AG04449 (cell line): ENCODE measurements around the gene OCIAD1.
"Not testable (repeated sequence)": the region's sequence is repeated elsewhere in the genome, so short reads cannot be mapped to it uniquely, and the experiment has no call there.

Source experiments
- CTCF ChIA-PET: fragments of 350-600 bp; formaldehyde crosslinking; extraction: SDS; loops from one replicate; lab custom pipeline; 2021; ENCODE audit warnings: antibody characterized with exemption; lab: Yijun Ruan, JAX
- POLR2A ChIA-PET: fragments of 400-600, 350-600 bp; formaldehyde crosslinking; extraction: SDS; loops from one replicate; lab custom pipeline; 2020; ENCODE audit warnings: antibody characterized with exemption, inconsistent platforms; lab: Yijun Ruan, JAX
- DNase-seq: peaks from one replicate; pipeline ENCODE4 v3.0.0-alpha.2; 2010; ENCODE audit warnings: low read depth, low spot score
- H3K4me3 ChIP-seq: 2 replicates; pipeline ENCODE4 v1.5.1; 2011; ENCODE audit warnings: low read depth, mild to moderate bottlenecking, control low read depth, low read length
- CTCF ChIP-seq: IDR thresholded peaks from one replicate; pipeline ENCODE4 v1.5.1; 2011; ENCODE audit warnings: mild to moderate bottlenecking, moderate library complexity, low read length, control low read depth, inconsistent platforms; ENCODE audit not compliant: insufficient read depth; ENCODE audit errors: missing control alignments

Gene OCIAD1

GRCh38 chr4:48836658-48837057 lies 5.8 kb downstream of the OCIAD1 start:
- POLR2A ChIA-PET = no interaction called here
- H3K4me3 ChIP-seq = no peak overlapping the region
- CTCF ChIA-PET = interaction anchor here (0.9 kb wide), 1 partner anchor 258 kb away, joined by 3 read pairs; no protein-coding TSS in a partner anchor
- DNase-seq = no peak
- TF ChIP-seq CTCF = no peak

- POLR2A ChIA-PET = no interaction called here
- DNase-seq = no peak
- CTCF ChIA-PET = interaction anchor here (1.8 kb wide), 1 partner anchor 263 kb away, joined by 4 read pairs; no protein-coding TSS in a partner anchor
- no peak overlapping the region for H3K4me3 ChIP-seq
- TF ChIP-seq CTCF = no peak
These were observed 10.3 kb downstream of the OCIAD1 start for GRCh38 chr4:48841045-48841827.

GRCh38 chr4:48844843-48845242 lies 14.0 kb downstream of the OCIAD1 start:
- ChIA-PET CTCF (no interaction called here), POLR2A (no interaction called here)
- no peak for DNase-seq
- no peak overlapping the region for H3K4me3 ChIP-seq
- TF ChIP-seq CTCF = no peak

- CTCF ChIA-PET = interaction anchor here (1.9 kb wide), 1 partner anchor 114 kb away, joined by 4 read pairs; no protein-coding TSS in a partner anchor
- DNase-seq, POLR2A ChIA-PET, H3K4me3 ChIP-seq: not testable (repeated sequence)
These were observed 17.9 kb downstream of the OCIAD1 start for GRCh38 chr4:48848799-48849198.

GRCh38 chr4:48851651-48852050 lies 20.8 kb downstream of the OCIAD1 start:
- POLR2A ChIA-PET = no interaction called here
- TF ChIP-seq CTCF = no peak
- H3K4me3 ChIP-seq = no peak overlapping the region
- CTCF ChIA-PET = no interaction called here
- DNase-seq = no peak

- no peak for TF ChIP-seq CTCF
- no peak overlapping the region for H3K4me3 ChIP-seq
- POLR2A ChIA-PET = no interaction called here
- CTCF ChIA-PET = no interaction called here
- DNase-seq = no peak
These were observed 22.9 kb downstream of the OCIAD1 start for GRCh38 chr4:48853604-48854394.
